ENCODE data around the gene TJAP1.
"Not testable (repeated sequence)": the region's sequence is repeated elsewhere in the genome, so short reads cannot be mapped to it uniquely, and the experiment has no call there.

The TJAP1 gene

GRCh38 chr6:43461936-43462335, 15.4 kb upstream of the TJAP1 start:
- Histone ChIP-seq H3K9me3 (no peaks in the 10 kb centered on the region), H3K36me3 (no peaks in the 10 kb centered on the region), H3K27me3 (no peaks in the 10 kb centered on the region), H3K4me1 (no peaks in the 10 kb centered on the region), H3K4me3 (ENCODE audit: low read depth, low read length) (no peak overlapping the region)
- no peak for DNase-seq
- TF ChIP-seq, protein P1, sequence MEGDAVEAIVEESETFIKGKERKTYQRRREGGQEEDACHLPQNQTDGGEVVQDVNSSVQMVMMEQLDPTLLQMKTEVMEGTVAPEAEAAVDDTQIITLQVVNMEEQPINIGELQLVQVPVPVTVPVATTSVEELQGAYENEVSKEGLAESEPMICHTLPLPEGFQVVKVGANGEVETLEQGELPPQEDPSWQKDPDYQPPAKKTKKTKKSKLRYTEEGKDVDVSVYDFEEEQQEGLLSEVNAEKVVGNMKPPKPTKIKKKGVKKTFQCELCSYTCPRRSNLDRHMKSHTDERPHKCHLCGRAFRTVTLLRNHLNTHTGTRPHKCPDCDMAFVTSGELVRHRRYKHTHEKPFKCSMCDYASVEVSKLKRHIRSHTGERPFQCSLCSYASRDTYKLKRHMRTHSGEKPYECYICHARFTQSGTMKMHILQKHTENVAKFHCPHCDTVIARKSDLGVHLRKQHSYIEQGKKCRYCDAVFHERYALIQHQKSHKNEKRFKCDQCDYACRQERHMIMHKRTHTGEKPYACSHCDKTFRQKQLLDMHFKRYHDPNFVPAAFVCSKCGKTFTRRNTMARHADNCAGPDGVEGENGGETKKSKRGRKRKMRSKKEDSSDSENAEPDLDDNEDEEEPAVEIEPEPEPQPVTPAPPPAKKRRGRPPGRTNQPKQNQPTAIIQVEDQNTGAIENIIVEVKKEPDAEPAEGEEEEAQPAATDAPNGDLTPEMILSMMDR (IDR thresholded peaks at IDR 0.05; ENCODE audit: low read depth, low read length): no peak

DNA sequence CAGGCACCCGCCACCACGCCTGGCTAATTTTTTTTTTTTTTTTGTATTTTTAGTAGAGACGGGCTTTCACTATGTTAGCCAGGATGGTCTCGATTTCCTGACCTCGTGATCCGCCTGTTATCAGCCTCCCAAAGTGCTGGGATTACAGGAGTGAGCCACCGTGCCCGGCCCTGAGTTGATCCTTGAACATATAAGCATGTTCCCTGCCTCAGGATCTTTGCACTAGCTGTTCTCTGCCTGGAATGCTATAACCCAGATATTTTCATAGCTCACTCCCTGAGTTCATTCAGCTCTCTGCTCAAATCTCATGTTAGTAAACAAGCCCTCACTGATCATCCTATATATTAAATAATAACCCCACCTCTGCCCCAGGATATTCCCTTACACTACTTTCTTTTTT, 13.0 kb upstream of the TJAP1 start:
- no peaks in the 10 kb centered on the region for H3K27me3 ChIP-seq
- no peak overlapping the region for H3K4me3 ChIP-seq (ENCODE audit: low read depth, low read length)
- H3K9me3 ChIP-seq: no peaks in the 10 kb centered on the region
- H3K36me3 ChIP-seq: no peaks in the 10 kb centered on the region
- DNase-seq: no peak
- no peaks in the 10 kb centered on the region for H3K4me1 ChIP-seq
- TF ChIP-seq, protein P1 (IDR thresholded peaks at IDR 0.05; ENCODE audit: low read depth, low read length): no peak

DNA sequence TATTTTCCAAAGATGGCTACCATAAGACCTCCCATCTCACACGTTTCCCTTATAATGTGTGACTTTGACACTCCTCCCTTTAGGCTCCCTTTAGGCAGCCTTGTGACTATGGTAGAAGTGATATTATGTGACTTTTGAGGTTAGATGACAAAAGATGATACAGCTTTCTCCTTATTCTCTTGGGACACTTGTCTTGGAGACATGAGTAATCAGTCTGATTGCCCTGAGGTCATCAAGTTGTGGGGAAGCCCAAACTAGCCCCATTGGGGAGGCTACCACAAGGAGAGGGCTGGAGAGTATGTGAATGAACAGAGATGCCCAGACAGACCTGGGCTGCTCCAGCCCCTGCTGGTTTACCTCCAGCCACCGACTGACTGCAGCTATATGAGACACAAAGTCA, 11.4 kb upstream of the TJAP1 start:
- Histone ChIP-seq H3K4me3 (ENCODE audit: low read depth, low read length) (no peak overlapping the region), H3K36me3 (no peaks in the 10 kb centered on the region), H3K9me3 (no peaks in the 10 kb centered on the region), H3K27me3 (no peaks in the 10 kb centered on the region), H3K4me1 (no peaks in the 10 kb centered on the region)
- TF ChIP-seq, protein P1 (IDR thresholded peaks at IDR 0.05; ENCODE audit: low read depth, low read length): no peak
- DNase-seq: no peak

DNA sequence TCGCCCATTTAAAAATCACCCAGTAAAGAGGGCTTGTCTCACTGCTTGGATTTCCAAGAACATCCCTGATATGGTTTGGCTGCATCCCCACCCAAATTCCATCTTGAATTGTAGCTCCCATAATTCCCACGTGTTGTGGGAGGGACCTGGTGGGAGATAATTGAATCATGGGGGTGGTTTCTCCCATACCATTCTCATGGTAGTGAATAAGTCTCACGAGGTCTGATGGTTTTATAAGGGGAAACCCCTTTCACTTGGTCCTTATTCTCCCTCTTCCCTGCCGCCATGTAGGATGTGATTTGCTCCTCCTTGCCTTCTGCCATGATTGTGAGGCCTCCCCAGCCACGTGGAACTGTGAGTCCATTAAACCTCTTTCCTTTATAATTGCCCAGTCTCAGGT, 10.1 kb upstream of the TJAP1 start:
- not testable (repeated sequence) for H3K36me3 ChIP-seq; H3K4me1 ChIP-seq; H3K27me3 ChIP-seq; H3K4me3 ChIP-seq (ENCODE audit: low read depth, low read length); H3K9me3 ChIP-seq; DNase-seq

GRCh38 chr6:43467752-43468151, 9.6 kb upstream of the TJAP1 start:
- Histone ChIP-seq H3K4me1 (no peaks in the 10 kb centered on the region), H3K9me3 (no peaks in the 10 kb centered on the region), H3K36me3 (no peaks in the 10 kb centered on the region), H3K27me3 (no peaks in the 10 kb centered on the region), H3K4me3 (ENCODE audit: low read depth, low read length) (no peak overlapping the region)
- TF ChIP-seq, protein P1 (IDR thresholded peaks at IDR 0.05; ENCODE audit: low read depth, low read length): no peak
- DNase-seq: no peak

DNA sequence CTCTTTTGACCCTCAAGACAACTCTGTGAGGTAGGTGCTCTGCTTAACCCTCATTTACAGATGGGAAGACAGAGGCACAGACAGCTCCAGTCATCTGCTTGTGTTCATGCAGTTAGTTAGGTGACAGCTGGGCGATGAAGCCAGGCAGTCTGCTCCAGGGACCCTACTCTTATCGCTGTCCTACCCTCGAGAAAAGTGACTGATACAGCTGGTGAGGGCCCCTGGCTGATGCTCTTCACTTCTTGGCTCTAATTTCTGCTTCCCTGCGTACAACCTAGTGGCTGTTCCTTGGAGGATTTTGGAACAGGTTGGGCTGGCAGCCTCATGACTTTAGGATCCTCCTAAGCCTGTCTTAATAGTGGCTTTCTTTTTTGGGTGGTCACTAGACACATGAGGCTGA, 9.1 kb upstream of the TJAP1 start:
- no peaks in the 10 kb centered on the region for H3K27me3 ChIP-seq
- DNase-seq: no peak
- H3K4me1 ChIP-seq: no peaks in the 10 kb centered on the region
- no peaks in the 10 kb centered on the region for H3K36me3 ChIP-seq
- no peaks in the 10 kb centered on the region for H3K9me3 ChIP-seq
- H3K4me3 ChIP-seq (ENCODE audit: low read depth, low read length): no peak overlapping the region
- TF ChIP-seq, protein P1 (IDR thresholded peaks at IDR 0.05; ENCODE audit: low read depth, low read length): no peak
